ENCODE data around the gene EIF4G2.

Gene EIF4G2

GRCh38 chr11:10749476-10749875 lies 59.2 kb downstream of the EIF4G2 start:
- H3K9ac ChIP-seq (ENCODE audit: low read length): no peak overlapping the region
- H3K36me3 ChIP-seq (ENCODE audit: control insufficient read depth, insufficient read depth, low read length): peaks cover 11% of the 10 kb centered on the region; the same call in 1 of the 2 replicates
- H3K9me3 ChIP-seq (ENCODE audit: control insufficient read depth, insufficient read depth, low read depth, low read length): no peaks in the 10 kb centered on the region
- H3K4me3 ChIP-seq (ENCODE audit: low read depth, low read length): no peak overlapping the region
- H3K27ac ChIP-seq (ENCODE audit: low read depth, low read length): no peak overlapping the region
- H3K4me1 ChIP-seq (ENCODE audit: control insufficient read depth, insufficient read depth, low read length): peaks cover 6% of the 10 kb centered on the region; the same call in 1 of the 2 replicates
- no peaks in the 10 kb centered on the region for H3K27me3 ChIP-seq (ENCODE audit: control insufficient read depth, insufficient read depth, low read length)

GRCh38 chr11:10747733-10748132 lies 61.0 kb downstream of the EIF4G2 start:
- Histone ChIP-seq H3K9ac (ENCODE audit: low read length) (no peak overlapping the region), H3K27me3 (ENCODE audit: control insufficient read depth, insufficient read depth, low read length) (no peaks in the 10 kb centered on the region), H3K4me3 (ENCODE audit: low read depth, low read length) (no peak overlapping the region), H3K27ac (ENCODE audit: low read depth, low read length) (no peak overlapping the region), H3K36me3 (ENCODE audit: control insufficient read depth, insufficient read depth, low read length) (peaks cover 2% of the 10 kb centered on the region; the same call in 1 of the 2 replicates), H3K9me3 (ENCODE audit: control insufficient read depth, insufficient read depth, low read depth, low read length) (no peaks in the 10 kb centered on the region), H3K4me1 (ENCODE audit: control insufficient read depth, insufficient read depth, low read length) (peaks cover 6% of the 10 kb centered on the region; the same call in 1 of the 2 replicates)
